HEK293 (cell line): Measurements from ENCODE around the gene STAT5B.

Source experiments
- KLF9 ChIP-seq: fragments of 450-650 bp; formaldehyde crosslinking; IDR thresholded peaks from 2 replicates; pipeline ENCODE4 v1.5.1; 2016; ENCODE audit warnings: missing biosample characterization, missing genetic modification characterization, low read depth
- TCF7L2 ChIP-seq: IDR thresholded peaks from 2 replicates; pipeline ENCODE4 v1.6.1; 2011; ENCODE audit warnings: low read depth, mild to moderate bottlenecking, inconsistent platforms, low read length, moderate library complexity, borderline replicate concordance
- ZNF132 ChIP-seq: fragments of 450-650 bp; formaldehyde crosslinking; IDR thresholded peaks from 2 replicates; pipeline ENCODE4 v1.5.1; 2017; ENCODE audit warnings: missing biosample characterization, missing genetic modification characterization, borderline replicate concordance
- ZNF530 ChIP-seq: fragments of 450-650 bp; formaldehyde crosslinking; IDR thresholded peaks from 2 replicates; pipeline ENCODE4 v1.5.1; 2016; ENCODE audit warnings: low read depth, missing biosample characterization, missing genetic modification characterization
- TF ChIP-seq, protein P1 (sequence below): fragments of 450-650 bp; formaldehyde crosslinking; IDR thresholded peaks from 2 replicates; pipeline ENCODE4 v1.5.1; 2016; ENCODE audit warnings: missing biosample characterization, missing genetic modification characterization

GRCh38 chr17:42167807-42168206 lies 108.4 kb downstream of the STAT5B start:
- TF ChIP-seq ZNF132 = no peak
- TF ChIP-seq TCF7L2 = no peak
- no peak for TF ChIP-seq KLF9 (tag by site-specific recombination)
- TF ChIP-seq ZNF530 = no peak
- TF ChIP-seq, protein P1, sequence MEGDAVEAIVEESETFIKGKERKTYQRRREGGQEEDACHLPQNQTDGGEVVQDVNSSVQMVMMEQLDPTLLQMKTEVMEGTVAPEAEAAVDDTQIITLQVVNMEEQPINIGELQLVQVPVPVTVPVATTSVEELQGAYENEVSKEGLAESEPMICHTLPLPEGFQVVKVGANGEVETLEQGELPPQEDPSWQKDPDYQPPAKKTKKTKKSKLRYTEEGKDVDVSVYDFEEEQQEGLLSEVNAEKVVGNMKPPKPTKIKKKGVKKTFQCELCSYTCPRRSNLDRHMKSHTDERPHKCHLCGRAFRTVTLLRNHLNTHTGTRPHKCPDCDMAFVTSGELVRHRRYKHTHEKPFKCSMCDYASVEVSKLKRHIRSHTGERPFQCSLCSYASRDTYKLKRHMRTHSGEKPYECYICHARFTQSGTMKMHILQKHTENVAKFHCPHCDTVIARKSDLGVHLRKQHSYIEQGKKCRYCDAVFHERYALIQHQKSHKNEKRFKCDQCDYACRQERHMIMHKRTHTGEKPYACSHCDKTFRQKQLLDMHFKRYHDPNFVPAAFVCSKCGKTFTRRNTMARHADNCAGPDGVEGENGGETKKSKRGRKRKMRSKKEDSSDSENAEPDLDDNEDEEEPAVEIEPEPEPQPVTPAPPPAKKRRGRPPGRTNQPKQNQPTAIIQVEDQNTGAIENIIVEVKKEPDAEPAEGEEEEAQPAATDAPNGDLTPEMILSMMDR = no peak
